HG03469 (cell line): ENCODE data around the gene UTS2B.
"Not testable (repeated sequence)": the region's sequence is repeated elsewhere in the genome, so short reads cannot be mapped to it uniquely, and the experiment has no call there.

Experiments
- ATAC-seq: cut with Tn5 transposase; IDR thresholded peaks from one replicate; pipeline ENCODE4 v1.9.1; 2021; ENCODE audit warnings: mild to moderate bottlenecking, moderate library complexity, moderate number of reproducible peaks; ENCODE audit not compliant: unreplicated experiment

The UTS2B gene

DNA sequence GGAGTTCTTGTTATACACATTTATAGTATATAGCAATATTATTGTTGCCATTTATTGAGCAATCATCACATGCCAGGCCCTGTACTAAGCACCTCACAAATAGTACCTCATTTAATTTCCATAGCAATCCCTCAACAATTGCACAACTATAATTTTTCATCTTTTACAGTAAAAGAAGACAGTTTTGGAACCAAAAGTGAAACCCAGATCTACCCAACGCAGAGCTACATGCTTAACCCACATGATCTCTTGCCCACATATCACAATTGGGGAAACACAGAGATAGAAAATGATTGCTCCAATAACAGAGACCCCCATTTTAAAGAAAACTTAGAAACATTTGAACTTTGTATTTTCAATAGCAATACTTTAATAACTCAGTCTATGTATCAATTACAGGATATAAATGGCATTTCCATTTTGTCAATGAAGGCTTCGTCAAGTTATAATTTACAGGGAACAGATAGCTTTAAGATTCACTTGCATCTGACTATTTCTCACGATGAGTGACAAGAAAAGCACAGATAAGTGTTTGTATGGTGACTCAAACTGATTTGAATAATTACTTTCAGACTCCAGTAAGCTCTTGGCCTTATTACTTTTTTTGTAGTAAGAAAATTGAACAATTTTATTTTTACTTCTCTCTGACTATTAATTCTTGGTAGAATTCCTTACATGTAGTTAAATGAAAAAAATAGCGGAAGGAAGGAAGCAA lies 39.9 kb downstream of the UTS2B start:
- peak; percentile 91 for ATAC-seq

- ATAC-seq = no peak
Observed at GRCh38 chr3:191283400-191283799, 46.9 kb downstream of the UTS2B start.

GRCh38 chr3:191282251-191283185 lies 47.8 kb downstream of the UTS2B start:
- no peak for ATAC-seq

GRCh38 chr3:191280882-191281281 lies 49.4 kb downstream of the UTS2B start:
- ATAC-seq = no peak

- no peak for ATAC-seq
Observed at GRCh38 chr3:191280111-191280510, 50.2 kb downstream of the UTS2B start.

- no peak for ATAC-seq
Observed at GRCh38 chr3:191275751-191276150, 54.6 kb downstream of the UTS2B start.

DNA sequence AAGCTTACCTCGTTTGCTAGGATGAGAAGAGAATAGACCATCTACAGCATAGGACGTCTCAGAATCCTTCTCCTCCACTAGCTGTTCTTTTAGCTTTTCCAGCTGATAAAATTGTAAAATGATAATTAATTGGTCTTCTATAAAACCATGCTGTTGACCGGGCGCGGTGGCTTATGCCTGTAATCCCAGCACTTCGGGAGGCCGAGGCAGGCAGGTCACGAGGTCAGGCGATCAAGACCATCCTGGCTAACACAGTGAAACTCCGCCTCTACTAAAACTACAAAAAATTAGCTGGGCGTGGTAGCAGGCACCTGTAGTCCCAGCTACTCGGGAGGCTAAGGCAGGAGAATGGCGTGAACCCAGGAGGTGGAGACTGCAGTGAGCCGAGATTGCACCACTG lies 55.1 kb downstream of the UTS2B start:
- not testable (repeated sequence) for ATAC-seq

DNA sequence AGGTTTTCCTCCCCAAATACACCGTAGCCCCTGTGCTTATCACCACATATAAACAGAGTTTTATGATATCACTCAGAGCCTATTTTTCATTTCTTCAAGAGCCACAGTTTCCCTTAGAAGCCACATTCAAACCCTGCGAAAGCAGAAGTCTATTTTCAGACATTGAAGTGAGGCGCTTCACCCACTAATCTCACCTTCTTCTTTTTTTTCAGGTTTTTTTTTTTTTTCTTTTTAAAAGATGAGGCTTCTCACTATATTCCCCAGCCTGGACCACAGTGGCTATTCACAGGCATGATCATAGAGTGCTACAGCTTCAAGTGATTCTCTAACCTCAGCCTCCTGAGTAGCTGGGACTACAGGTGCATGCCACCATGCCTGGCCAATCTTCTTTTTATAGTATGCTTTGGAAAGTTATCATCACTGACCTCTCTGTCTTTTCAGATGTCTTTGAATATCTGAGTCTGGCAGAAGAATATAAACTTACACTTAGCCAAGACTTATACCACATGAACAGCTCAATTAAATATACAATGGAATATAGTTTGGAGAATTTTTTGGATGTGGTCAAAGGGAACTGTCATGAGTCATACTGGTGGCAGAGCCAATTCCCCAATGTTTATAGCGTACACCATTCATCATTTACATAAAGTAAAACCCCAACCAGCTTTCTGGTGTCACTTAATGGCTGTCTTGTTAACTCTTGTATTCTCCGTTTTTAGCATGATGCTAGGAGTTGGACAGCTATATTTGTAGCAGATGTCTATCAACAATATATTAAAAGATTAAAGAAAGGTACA lies 60.8 kb downstream of the UTS2B start:
- ATAC-seq = peak; percentile 64

GRCh38 chr3:191268737-191269136 lies 61.6 kb downstream of the UTS2B start:
- ATAC-seq = no peak

DNA sequence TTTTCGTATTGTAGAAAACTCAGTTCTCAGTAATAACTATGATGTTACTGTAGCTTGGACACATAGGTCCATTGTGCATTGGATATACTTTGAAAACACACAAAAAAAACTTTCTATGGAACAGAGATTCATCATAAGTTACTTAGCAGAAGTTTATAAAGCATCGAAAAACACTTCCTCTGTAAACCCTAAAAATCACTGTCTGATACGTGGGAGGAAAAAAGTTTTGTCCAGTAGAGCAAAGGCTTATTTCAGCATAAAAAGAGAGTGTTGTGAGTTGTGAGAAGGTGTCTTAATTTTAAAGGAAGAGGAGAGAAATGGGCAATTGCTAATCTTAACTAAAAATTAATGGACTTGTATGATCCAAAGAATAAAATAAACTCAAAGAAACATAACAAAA lies 66.5 kb downstream of the UTS2B start:
- ATAC-seq = peak; percentile 21

DNA sequence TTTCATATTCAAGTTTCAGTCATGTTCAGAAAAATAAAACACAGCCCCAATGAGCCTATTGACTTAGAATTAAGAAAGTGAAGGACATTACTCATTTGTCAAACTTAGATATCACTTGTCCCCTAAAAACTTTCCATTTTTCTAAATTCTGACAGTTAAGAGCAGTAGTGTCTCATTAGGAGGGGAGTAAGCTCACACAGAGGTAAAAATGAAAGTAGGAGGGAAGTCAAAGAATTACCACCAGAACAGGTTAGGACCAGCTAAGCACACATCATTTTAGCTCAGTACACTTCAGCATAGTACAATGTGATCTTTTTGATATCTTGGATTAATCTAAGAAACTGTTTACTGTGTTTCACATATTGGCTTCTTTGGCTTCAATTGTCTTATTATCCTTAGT lies 67.0 kb downstream of the UTS2B start:
- peak; percentile 88 for ATAC-seq

- ATAC-seq = peak; percentile 36
Observed at GRCh38 chr3:191262650-191263049, 67.7 kb downstream of the UTS2B start.

DNA sequence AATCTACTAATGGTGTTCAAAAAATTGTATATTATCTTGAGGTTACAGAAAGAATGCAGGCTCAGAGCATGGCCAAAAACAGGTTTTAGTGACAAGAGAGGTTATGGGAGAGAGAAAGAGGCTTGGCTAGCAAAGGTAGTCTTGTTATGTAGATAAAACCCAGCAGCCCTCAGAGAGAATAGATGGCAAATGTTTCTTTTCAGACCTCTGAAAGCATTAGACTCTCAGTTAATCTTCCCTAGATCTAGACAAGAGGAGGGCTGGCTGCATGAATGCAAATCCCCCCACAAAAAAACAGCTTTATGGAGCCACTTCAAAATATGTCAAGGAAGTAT lies 69.1 kb downstream of the UTS2B start:
- no peak for ATAC-seq

DNA sequence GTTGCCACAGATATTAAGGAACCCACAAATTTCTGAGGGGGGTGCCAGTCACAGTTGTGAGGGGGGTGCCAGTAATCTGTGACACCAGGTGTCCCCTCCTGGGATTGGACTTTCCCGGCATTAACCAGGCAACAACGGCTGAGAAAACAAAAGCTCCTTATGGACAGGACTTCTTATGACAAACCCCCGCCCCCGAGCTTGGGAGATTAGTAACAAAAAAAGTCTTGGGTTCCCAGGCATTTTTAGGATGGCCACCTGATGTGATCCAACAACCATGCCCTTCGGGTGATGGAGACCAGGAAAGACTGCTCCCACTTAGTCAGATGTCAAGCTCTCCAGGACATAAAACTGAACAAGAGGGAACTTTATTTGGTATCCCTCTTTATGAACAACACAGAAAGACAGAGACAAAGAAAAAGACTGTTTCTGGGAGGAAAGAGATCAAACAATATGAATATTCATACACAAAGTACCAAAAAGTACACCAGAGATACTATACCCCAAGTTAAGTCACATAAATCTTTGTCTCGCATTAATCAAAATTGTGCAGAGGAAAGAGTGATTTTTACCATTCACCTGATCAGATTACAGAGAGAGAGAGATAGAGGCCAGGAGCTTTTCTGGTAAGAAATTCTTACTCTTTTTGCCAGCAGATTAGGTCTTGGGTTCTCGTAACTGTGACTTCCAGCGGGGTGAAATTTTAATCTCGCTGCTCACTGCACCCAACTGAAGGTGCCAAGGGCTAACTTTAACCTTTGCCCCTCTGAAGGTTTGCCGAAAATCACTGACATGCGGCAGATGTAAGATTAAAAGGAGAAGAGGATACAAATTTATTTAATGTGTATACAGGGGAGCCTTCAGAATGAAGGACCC lies 69.7 kb downstream of the UTS2B start:
- ATAC-seq = no peak

GRCh38 chr3:191259486-191259885 lies 70.8 kb downstream of the UTS2B start:
- ATAC-seq = no peak

DNA sequence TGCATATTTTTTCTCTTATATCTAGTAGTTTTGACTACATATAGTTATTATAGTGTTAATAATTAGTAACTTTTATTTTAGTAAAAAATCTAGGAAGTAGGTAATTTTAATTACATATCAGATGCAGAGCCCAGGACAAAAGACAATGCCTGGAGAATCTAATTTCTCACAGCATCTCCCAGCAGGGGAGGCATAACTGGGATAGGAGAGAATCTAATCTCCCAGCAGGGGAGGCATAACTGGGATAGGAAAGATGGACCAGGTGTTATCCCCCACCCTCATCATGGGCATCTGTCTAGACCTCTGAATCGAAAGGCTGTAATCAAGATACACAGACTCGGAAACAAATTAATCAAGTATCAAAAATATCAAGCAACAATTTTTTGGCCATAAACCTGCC lies 73.0 kb downstream of the UTS2B start:
- ATAC-seq = no peak

GRCh38 chr3:191256405-191256804 lies 73.9 kb downstream of the UTS2B start:
- no peak for ATAC-seq

DNA sequence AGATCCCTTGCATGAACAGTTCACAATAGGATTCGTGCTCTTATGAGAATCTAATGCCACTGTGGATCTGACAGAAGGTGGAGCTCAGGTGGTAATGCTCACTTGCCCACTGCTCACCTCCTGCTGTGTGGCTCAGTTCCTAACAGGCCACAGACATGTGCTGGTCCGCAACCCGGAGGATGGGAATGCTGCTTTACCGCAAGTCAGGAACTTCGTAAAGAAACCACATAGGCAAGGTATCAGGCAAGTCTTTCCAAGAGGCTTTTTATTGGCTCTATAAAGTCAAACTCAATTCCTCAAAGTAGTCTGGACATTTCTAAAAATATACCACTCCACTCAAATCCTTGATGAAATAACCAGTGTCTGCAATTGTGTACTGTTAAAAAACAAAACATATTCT lies 75.2 kb downstream of the UTS2B start:
- ATAC-seq = no peak

- ATAC-seq = no peak
Observed at GRCh38 chr3:191254098-191254873, 76.0 kb downstream of the UTS2B start.
